HEK293T (cell line): Measurements from ENCODE around the gene MON1B.
"Not testable (repeated sequence)": the region's sequence is repeated elsewhere in the genome, so short reads cannot be mapped to it uniquely, and the experiment has no call there.

Experiments
- CTCF ChIA-PET: fragments of 350-600 bp; formaldehyde crosslinking; extraction: SDS; loops from one replicate; lab custom pipeline; 2021; ENCODE audit warnings: antibody characterized with exemption, inconsistent platforms; lab: Yijun Ruan, JAX
- POLR2A ChIA-PET: fragments of 350-600 bp; formaldehyde crosslinking; extraction: SDS; loops from one replicate; lab custom pipeline; 2020; ENCODE audit warnings: antibody characterized with exemption, inconsistent platforms; lab: Yijun Ruan, JAX
- DNase-seq: peaks from one replicate; pipeline ENCODE4 v3.0.0; 2012; ENCODE audit warnings: mixed read lengths; ENCODE audit errors: extremely low spot score
- ARNT ChIP-seq: fragments of 450-650 bp; IDR thresholded peaks from 2 replicates; pipeline ENCODE4 v1.6.1; 2017; ENCODE audit warnings: mild to moderate bottlenecking
- BHLHE40 ChIP-seq: fragments of 450-650 bp; IDR thresholded peaks from 2 replicates; pipeline ENCODE4 v1.6.1; 2016; ENCODE audit warnings: mild to moderate bottlenecking, moderate library complexity, borderline replicate concordance
- CTBP1 ChIP-seq: fragments of 450-650 bp; IDR thresholded peaks from 2 replicates; pipeline ENCODE4 v1.6.1; 2016; ENCODE audit warnings: borderline replicate concordance
- ELF4 ChIP-seq: fragments of 450-650 bp; IDR thresholded peaks from 2 replicates; pipeline ENCODE4 v1.6.1; 2017; ENCODE audit warnings: antibody characterized with exemption
- FOXA1 ChIP-seq: fragments of 450-650 bp; IDR thresholded peaks from 2 replicates; pipeline ENCODE4 v1.6.1; 2016; ENCODE audit warnings: mild to moderate bottlenecking
- FOXK2 ChIP-seq: fragments of 450-650 bp; IDR thresholded peaks from 2 replicates; pipeline ENCODE4 v1.6.1; 2016; ENCODE audit warnings: mild to moderate bottlenecking
- FOXM1 ChIP-seq: fragments of 450-650 bp; IDR thresholded peaks from 2 replicates; pipeline ENCODE4 v1.6.1; 2017; ENCODE audit warnings: mild to moderate bottlenecking, borderline replicate concordance
- HDGF ChIP-seq: fragments of 450-650 bp; IDR thresholded peaks from 2 replicates; pipeline ENCODE4 v1.6.1; 2017; ENCODE audit warnings: antibody characterized with exemption, borderline replicate concordance
- L3MBTL2 ChIP-seq: fragments of 450-650 bp; conservative IDR thresholded peaks from 2 replicates; pipeline ENCODE4 v1.6.1; 2016; ENCODE audit warnings: mild to moderate bottlenecking
- LEF1 ChIP-seq: fragments of 450-650 bp; IDR thresholded peaks from 2 replicates; pipeline ENCODE4 v1.6.1; 2017; ENCODE audit warnings: mild to moderate bottlenecking, borderline replicate concordance
- NFRKB ChIP-seq: fragments of 450-650 bp; IDR thresholded peaks from 2 replicates; pipeline ENCODE4 v1.6.1; 2016; ENCODE audit warnings: mild to moderate bottlenecking, moderate library complexity
- PKNOX1 ChIP-seq: fragments of 450-650 bp; IDR thresholded peaks from 2 replicates; pipeline ENCODE4 v1.6.1; 2016
- SP1 ChIP-seq: fragments of 450-650 bp; IDR thresholded peaks from 2 replicates; pipeline ENCODE4 v1.6.1; 2017
- SUZ12 ChIP-seq: fragments of 450-650 bp; IDR thresholded peaks from 2 replicates; pipeline ENCODE4 v1.6.1; 2016; ENCODE audit warnings: mild to moderate bottlenecking
- TARDBP ChIP-seq: fragments of 450-650 bp; IDR thresholded peaks from 2 replicates; pipeline ENCODE4 v1.6.1; 2016
- ZNF384 ChIP-seq: fragments of 450-650 bp; IDR thresholded peaks from 2 replicates; pipeline ENCODE4 v1.6.1; 2016

MON1B gene

GRCh38 chr16:77171745-77172635, 19.0 kb upstream of the MON1B start:
- TF ChIP-seq FOXM1 (no peak), LEF1 (no peak), BHLHE40 (no peak), SP1 (no peak), HDGF (no peak), FOXA1 (no peak), PKNOX1 (no peak), FOXK2 (no peak), NFRKB (no peak), CTBP1 (no peak), ARNT (no peak), TARDBP (no peak), L3MBTL2 (no peak), ZNF384 (no peak), ELF4 (no peak), SUZ12 (no peak)
- POLR2A ChIA-PET: interaction anchor here (1.0 kb wide), 1 partner anchor 19 kb away, joined by 3 read pairs; the partner anchor contains the start of gene MON1B
- peak; percentile 57 for DNase-seq
- CTCF ChIA-PET: interaction anchor here (0.6 to 2.0 kb wide), 5 partner anchors 11 to 891 kb away, joined by 3 to 6 read pairs (median 3); no protein-coding TSS in a partner anchor

GRCh38 chr16:77172951-77173350, 18.0 kb upstream of the MON1B start:
- no peak for DNase-seq
- ChIA-PET POLR2A (no interaction called here), CTCF (no interaction called here)
- TF ChIP-seq HDGF: no peak
- TF ChIP-seq SUZ12: no peak
- no peak for TF ChIP-seq L3MBTL2
- no peak for TF ChIP-seq SP1
- no peak for TF ChIP-seq PKNOX1
- no peak for TF ChIP-seq ARNT
- no peak for TF ChIP-seq NFRKB

- DNase-seq: no peak
- no peak for TF ChIP-seq SUZ12
- POLR2A ChIA-PET: no interaction called here
- CTCF ChIA-PET: interaction anchor here (1.6 kb wide), 1 partner anchor 13 kb away, joined by 3 read pairs; no protein-coding TSS in a partner anchor
These were observed 7.9 kb upstream of the MON1B start for GRCh38 chr16:77183137-77183536.

DNA sequence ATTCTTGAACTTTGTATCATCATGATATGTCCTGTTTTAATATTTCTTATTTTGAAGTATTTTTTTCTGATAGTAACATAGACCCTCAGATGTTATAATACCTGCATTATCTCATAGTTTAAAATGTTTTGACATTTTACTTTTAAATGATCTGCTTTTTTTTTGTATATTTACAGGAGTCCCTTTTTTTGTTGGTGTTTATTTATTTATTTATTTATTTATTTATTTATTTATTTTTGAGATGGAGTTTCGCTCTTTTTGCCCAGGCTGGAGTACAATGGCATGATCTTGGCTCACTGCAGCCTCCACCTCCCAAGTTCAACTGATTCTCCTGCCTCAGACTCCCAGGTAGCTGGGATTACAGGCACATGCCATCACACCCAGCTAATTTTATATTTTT, 4.7 kb upstream of the MON1B start:
- POLR2A ChIA-PET, CTCF ChIA-PET, DNase-seq: not testable (repeated sequence)

DNA sequence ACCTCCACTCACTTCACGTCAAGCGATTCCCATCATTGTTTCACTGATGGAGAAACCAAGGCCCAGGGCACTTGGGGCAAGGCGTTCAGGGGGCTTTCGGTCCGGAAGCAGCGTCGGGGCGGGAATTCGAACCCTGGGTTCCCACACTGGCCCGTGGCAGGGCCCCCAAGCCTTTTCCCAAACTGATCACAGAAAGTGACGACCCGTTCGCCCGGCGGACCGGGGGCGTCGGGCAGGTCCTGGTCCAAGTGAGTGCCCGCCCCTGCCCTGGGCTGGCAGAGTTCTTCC, 856 bp upstream of the MON1B start:
- CTCF ChIA-PET: no interaction called here
- TF ChIP-seq BHLHE40: no peak
- no peak for TF ChIP-seq NFRKB
- no peak for TF ChIP-seq TARDBP
- TF ChIP-seq L3MBTL2: no peak
- TF ChIP-seq ARNT: no peak
- TF ChIP-seq FOXK2: no peak
- TF ChIP-seq SUZ12: no peak
- no peak for TF ChIP-seq FOXM1
- no peak for TF ChIP-seq ELF4
- TF ChIP-seq FOXA1: no peak
- no peak for TF ChIP-seq CTBP1
- TF ChIP-seq HDGF: no peak
- no peak for TF ChIP-seq SP1
- TF ChIP-seq PKNOX1: no peak
- TF ChIP-seq ZNF384: no peak
- no peak for DNase-seq
- POLR2A ChIA-PET: interaction anchor here (1.0 to 1.6 kb wide), 2 partner anchors 19 to 33 kb away, joined by 3 to 4 read pairs; no protein-coding TSS in a partner anchor

DNA sequence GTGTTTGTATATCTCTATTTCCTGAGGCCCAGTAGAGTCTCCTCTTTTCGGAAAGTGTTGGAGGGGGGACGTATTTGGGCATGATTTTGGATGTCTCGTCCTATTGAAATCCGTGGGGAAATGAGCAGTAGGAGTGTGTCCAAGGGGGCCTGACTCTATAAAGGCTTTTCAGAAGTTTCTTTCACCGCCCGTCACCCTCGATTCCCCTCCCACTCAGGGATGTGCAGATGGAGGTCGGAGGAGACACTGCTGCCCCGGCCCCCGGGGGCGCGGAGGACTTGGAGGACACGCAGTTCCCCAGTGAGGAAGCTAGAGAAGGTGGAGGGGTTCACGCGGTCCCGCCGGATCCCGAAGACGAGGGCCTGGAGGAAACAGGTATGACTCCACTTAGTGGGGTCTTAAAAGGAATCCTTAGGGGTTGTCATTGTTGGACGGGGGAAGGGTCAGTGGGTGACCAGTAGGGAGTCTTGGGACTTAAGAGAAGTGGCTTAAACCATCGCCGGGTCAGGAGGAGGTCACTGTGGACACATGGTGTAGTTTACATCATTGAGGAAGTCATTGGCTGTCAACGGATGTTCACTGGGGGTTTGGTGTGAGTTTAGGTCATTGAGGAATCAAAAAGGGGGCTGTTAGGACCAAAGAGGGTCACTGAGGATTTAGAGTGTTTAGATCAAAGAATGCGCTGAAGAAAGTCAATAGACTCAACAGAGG, 424 bp downstream of the MON1B start:
- ChIA-PET CTCF (no interaction called here), POLR2A (interaction anchor here (0.6 to 1.6 kb wide), 3 partner anchors 20 to 40 kb away, joined by 3 to 4 read pairs (median 3); no protein-coding TSS in a partner anchor)
- TF ChIP-seq NFRKB (no peak), ARNT (no peak), FOXK2 (no peak), TARDBP (no peak), L3MBTL2 (peak; percentile 13), BHLHE40 (no peak)
- DNase-seq: peak; percentile 24
